PC-3 (cell line): ENCODE results near the gene CFAP299. TPM values are rescaled to one million over a fixed set of nuclear protein-coding genes. Genes with fewer than 3 reads are reported as not detected.

Experiments
- ATAC-seq: fragments of 200-7000 bp; cut with Tn5 transposase; 2 replicates; pipeline ENCODE4 v1.9.1; 2020; ENCODE audit warnings: mild to moderate bottlenecking, moderate library complexity
- BruUV-seq: library from RNA; stranded (reverse); fragments of 400-500 nt; replicated peaks from 2 replicates; lab custom pipeline; 2021; lab: Mats Ljungman, UMichigan
- CTCF ChIA-PET: fragments of 300-600 bp; sonication (Branson Sonifier 250); formaldehyde crosslinking; loops from one replicate; lab custom pipeline; 2022; ENCODE audit warnings: antibody characterized with exemption; lab: Charles Lee
- POLR2A ChIA-PET: fragments of 300-600 bp; sonication (Branson Sonifier 250); formaldehyde crosslinking; loops from one replicate; lab custom pipeline; 2022; ENCODE audit warnings: antibody characterized with exemption; ENCODE audit not compliant: unreplicated experiment; lab: Charles Lee
- DNase-seq: peaks from one replicate; pipeline ENCODE4 v3.0.0-alpha.2; 2015
- H2AFZ ChIP-seq: fragments of 300-600 bp; sonication (generic); 2 replicates; pipeline ENCODE4 v1.6.0; 2016; ENCODE audit warnings: antibody characterized with exemption, low read length
- H3F3A ChIP-seq: fragments of 300-600 bp; sonication (generic); one replicate; pipeline ENCODE4 v1.6.0; 2017; ENCODE audit warnings: antibody characterized with exemption, low read length, control low read depth, mild to moderate bottlenecking; ENCODE audit not compliant: unreplicated experiment
- H3K27ac ChIP-seq: fragments of 300-600 bp; sonication (generic); 2 replicates; pipeline ENCODE4 v1.5.1; 2016; ENCODE audit warnings: mild to moderate bottlenecking, low read length
- H3K27me3 ChIP-seq: fragments of 300-600 bp; sonication (generic); 2 replicates; pipeline ENCODE4 v1.6.1; 2016; ENCODE audit warnings: low read length, mixed read lengths
- H3K36me3 ChIP-seq: fragments of 300-600 bp; sonication (generic); 2 replicates; pipeline ENCODE4 v1.6.1; 2016; ENCODE audit warnings: low read depth, mixed run types, low read length, mixed read lengths
- H3K4me1 ChIP-seq: fragments of 300-600 bp; sonication (generic); 2 replicates; pipeline ENCODE4 v1.5.1; 2016; ENCODE audit warnings: low read length; ENCODE audit not compliant: insufficient read depth
- H3K4me2 ChIP-seq: fragments of 300-600 bp; sonication (generic); 2 replicates; pipeline ENCODE4 v1.6.0; 2016; ENCODE audit warnings: low read length
- H3K4me3 ChIP-seq: fragments of 300-600 bp; sonication (generic); 2 replicates; pipeline ENCODE4 v1.5.1; 2016; ENCODE audit warnings: mild to moderate bottlenecking, low read length, mixed read lengths
- H3K79me2 ChIP-seq: fragments of 300-600 bp; sonication (generic); 2 replicates; pipeline ENCODE4 v1.6.1; 2017; ENCODE audit warnings: low read length, mixed read lengths
- H3K9ac ChIP-seq: fragments of 300-600 bp; sonication (generic); 2 replicates; pipeline ENCODE4 v1.6.0; 2016; ENCODE audit warnings: mild to moderate bottlenecking, low read length
- H3K9me2 ChIP-seq: fragments of 300-600 bp; sonication (generic); replicated peaks from 2 replicates; pipeline ENCODE4 v1.6.1; 2016; ENCODE audit warnings: mixed run types, low read length, mixed read lengths
- H3K9me3 ChIP-seq: fragments of 300-600 bp; sonication (generic); 2 replicates; pipeline ENCODE4 v1.6.1; 2016; ENCODE audit warnings: low read length, mixed read lengths
- H4K20me1 ChIP-seq: fragments of 300-600 bp; sonication (generic); 2 replicates; pipeline ENCODE4 v1.6.1; 2016; ENCODE audit warnings: low read length, mixed read lengths
- EZH2 ChIP-seq: fragments of 300-600 bp; sonication (generic); IDR thresholded peaks from one replicate; pipeline ENCODE4 v1.6.1; 2017; ENCODE audit warnings: antibody characterized with exemption, mild to moderate bottlenecking, low read length; ENCODE audit not compliant: unreplicated experiment
- EZH2phosphoT487 ChIP-seq: fragments of 300-600 bp; sonication (generic); IDR thresholded peaks from 2 replicates; pipeline ENCODE4 v1.6.1; 2018; ENCODE audit warnings: mild to moderate bottlenecking, antibody characterized with exemption, low read length, borderline replicate concordance
- intact Hi-C: fragments of 100-400 bp; cut with micrococcal nuclease; formaldehyde crosslinking; loops from 2 replicates; pipeline ENCODE4 v1.9.0; 2023
- total RNA-seq: library from RNA; depleted of rRNA; stranded (reverse); fragments of >200 nt; gene quantifications from 2 replicates; pipeline ENCODE4 v1.2.3, GENCODE V29; 2014
- TF ChIP-seq, protein P1 (sequence below): fragments of 300-600 bp; sonication (generic); conservative IDR thresholded peaks from 2 replicates; pipeline ENCODE4 v1.5.1; 2017; ENCODE audit warnings: antibody characterized with exemption, low read depth, mild to moderate bottlenecking, low read length

The CFAP299 gene
- total RNA-seq, 1 experiment from 2014 or later: not detected

DNA sequence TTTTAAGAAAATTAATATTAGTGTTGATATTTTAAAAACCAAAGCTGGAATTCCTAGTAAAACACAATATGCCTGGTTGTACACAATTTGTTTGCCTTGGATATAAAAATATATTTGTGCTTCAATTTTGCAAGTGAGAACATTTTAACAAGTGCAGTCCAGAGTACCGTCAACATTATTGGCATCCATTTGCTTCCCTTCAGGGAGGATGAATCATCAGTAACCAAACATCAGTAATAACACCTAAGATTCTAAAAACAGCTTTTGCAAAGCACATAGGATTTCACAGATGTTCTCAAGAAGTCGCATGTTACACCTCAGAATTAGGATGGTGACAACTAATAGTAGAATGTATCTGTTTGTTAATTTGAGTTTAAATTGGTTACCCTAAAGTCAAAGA, 432.4 kb downstream of the CFAP299 start:
- no peak overlapping the region for H3K4me3 ChIP-seq
- H3K79me2 ChIP-seq: no peaks in the 10 kb centered on the region
- H3K27ac ChIP-seq: no peak overlapping the region
- no peak overlapping the region for H3K4me2 ChIP-seq
- no peaks in the 10 kb centered on the region for H4K20me1 ChIP-seq
- H3K36me3 ChIP-seq: no peaks in the 10 kb centered on the region
- no peak overlapping the region for H2AFZ ChIP-seq
- peaks cover 14% of the 10 kb centered on the region; the same call in 1 of the 2 replicates for H3K4me1 ChIP-seq
- BruUV-seq: no TSS peak
- H3K27me3 ChIP-seq: no peaks in the 10 kb centered on the region
- no peak overlapping the region for H3K9ac ChIP-seq
- CTCF ChIA-PET: no interaction called here
- peak; percentile 81 for ATAC-seq
- intact Hi-C loops: no loop called here
- no peaks in the 10 kb centered on the region for H3K9me2 ChIP-seq
- TF ChIP-seq, protein P1, sequence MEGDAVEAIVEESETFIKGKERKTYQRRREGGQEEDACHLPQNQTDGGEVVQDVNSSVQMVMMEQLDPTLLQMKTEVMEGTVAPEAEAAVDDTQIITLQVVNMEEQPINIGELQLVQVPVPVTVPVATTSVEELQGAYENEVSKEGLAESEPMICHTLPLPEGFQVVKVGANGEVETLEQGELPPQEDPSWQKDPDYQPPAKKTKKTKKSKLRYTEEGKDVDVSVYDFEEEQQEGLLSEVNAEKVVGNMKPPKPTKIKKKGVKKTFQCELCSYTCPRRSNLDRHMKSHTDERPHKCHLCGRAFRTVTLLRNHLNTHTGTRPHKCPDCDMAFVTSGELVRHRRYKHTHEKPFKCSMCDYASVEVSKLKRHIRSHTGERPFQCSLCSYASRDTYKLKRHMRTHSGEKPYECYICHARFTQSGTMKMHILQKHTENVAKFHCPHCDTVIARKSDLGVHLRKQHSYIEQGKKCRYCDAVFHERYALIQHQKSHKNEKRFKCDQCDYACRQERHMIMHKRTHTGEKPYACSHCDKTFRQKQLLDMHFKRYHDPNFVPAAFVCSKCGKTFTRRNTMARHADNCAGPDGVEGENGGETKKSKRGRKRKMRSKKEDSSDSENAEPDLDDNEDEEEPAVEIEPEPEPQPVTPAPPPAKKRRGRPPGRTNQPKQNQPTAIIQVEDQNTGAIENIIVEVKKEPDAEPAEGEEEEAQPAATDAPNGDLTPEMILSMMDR: no peak
- TF ChIP-seq EZH2 (no peak), EZH2phosphoT487 (no peak)
- peak; percentile 61 for DNase-seq
- POLR2A ChIA-PET: no interaction called here
- no peaks in the 10 kb centered on the region for H3K9me3 ChIP-seq
- H3F3A ChIP-seq: no peaks in the 10 kb centered on the region

DNA sequence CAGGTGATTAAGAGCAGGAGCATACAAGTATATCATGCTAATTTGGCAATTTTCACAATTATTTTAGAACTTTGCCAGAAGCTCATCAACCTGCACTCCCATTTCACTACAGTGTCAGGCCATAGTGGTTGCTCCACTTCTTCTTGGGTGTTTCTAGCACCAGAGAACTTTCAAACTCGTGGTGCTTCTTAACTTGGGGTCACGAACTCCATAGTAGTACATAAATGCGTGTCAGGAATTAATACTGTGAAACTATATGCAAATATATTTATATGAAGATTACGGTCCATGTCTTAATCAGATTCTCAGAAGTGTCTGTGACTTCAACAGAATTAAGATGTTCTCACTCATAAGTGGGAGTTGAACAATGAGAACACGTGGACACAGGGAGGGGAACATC, 440.6 kb downstream of the CFAP299 start:
- ATAC-seq (no peak), DNase-seq (no peak)
- Histone ChIP-seq H3K4me3 (no peak overlapping the region), H3F3A (no peaks in the 10 kb centered on the region), H2AFZ (no peak overlapping the region), H3K9ac (no peak overlapping the region), H3K9me2 (no peaks in the 10 kb centered on the region), H3K27me3 (no peaks in the 10 kb centered on the region), H3K79me2 (no peaks in the 10 kb centered on the region), H3K4me1 (no peaks in the 10 kb centered on the region), H3K4me2 (no peak overlapping the region), H3K36me3 (no peaks in the 10 kb centered on the region), H4K20me1 (no peaks in the 10 kb centered on the region), H3K9me3 (no peaks in the 10 kb centered on the region), H3K27ac (no peak overlapping the region)
- CTCF ChIA-PET: no interaction called here
- no peak for TF ChIP-seq EZH2phosphoT487
- no peak for TF ChIP-seq EZH2
- TF ChIP-seq, protein P1: no peak
- intact Hi-C loops: no loop called here
- no TSS peak for BruUV-seq
- POLR2A ChIA-PET: no interaction called here

DNA sequence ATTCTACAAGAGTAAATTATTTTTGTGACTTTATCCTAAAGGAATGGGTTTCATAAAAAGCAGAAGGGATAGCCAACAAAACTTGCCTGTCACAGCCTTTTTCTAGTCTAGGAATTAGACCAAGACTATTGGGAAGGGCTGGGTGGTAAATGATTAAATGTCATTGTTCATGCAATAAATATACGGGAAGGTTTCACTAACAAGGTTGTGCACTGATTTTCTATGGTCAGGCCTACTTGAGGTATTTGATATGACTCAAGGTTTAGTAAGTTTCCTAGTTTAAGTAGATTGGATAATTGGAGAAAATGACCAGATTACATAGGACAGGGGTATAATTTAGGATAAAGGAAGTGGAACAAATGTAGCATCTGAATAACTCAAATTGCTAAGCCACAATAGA, 445.9 kb downstream of the CFAP299 start:
- Histone ChIP-seq H3K27me3 (no peaks in the 10 kb centered on the region), H3F3A (no peaks in the 10 kb centered on the region), H3K4me3 (no peak overlapping the region), H3K4me1 (no peaks in the 10 kb centered on the region), H3K9me2 (no peaks in the 10 kb centered on the region), H4K20me1 (no peaks in the 10 kb centered on the region), H3K4me2 (no peak overlapping the region), H3K36me3 (no peaks in the 10 kb centered on the region), H2AFZ (no peak overlapping the region), H3K9me3 (no peaks in the 10 kb centered on the region), H3K9ac (no peak overlapping the region), H3K79me2 (no peaks in the 10 kb centered on the region), H3K27ac (no peak overlapping the region)
- POLR2A ChIA-PET: no interaction called here
- no peak for TF ChIP-seq EZH2phosphoT487
- intact Hi-C loops: no loop called here
- peak; percentile 4 for DNase-seq
- no TSS peak for BruUV-seq
- no peak for ATAC-seq
- CTCF ChIA-PET: no interaction called here
